GM13976 (cell line): ENCODE results near the gene CDH13.

Source experiments
- DNase-seq: peaks from one replicate; pipeline ENCODE4 v3.0.0; 2012; ENCODE audit warnings: low spot score
- CTCF ChIP-seq: IDR thresholded peaks from 2 replicates; pipeline ENCODE4 v1.5.1; 2012; ENCODE audit warnings: borderline replicate concordance, mild to moderate bottlenecking; ENCODE audit not compliant: insufficient read depth; ENCODE audit errors: extremely low read depth, missing control alignments, control extremely low read depth
- in situ Hi-C: fragments of 300-500 bp; cut with MboI; formaldehyde crosslinking; loops from one replicate; pipeline ENCODE4 v1.12.0; 2022; ENCODE audit warnings: low sequenced_read_pairs, mixed read lengths, inconsistent platforms; ENCODE audit not compliant: unreplicated experiment

CDH13 gene

GRCh38 chr16:83037102-83037501 lies 410.3 kb downstream of the CDH13 start:
- in situ Hi-C loops, result no loop called here
- no peak for DNase-seq
- no peak for TF ChIP-seq CTCF

GRCh38 chr16:83037884-83038283 lies 411.1 kb downstream of the CDH13 start:
- TF ChIP-seq CTCF, result no peak
- in situ Hi-C loops, result no loop called here
- no peak for DNase-seq

GRCh38 chr16:83040174-83040573 lies 413.4 kb downstream of the CDH13 start:
- in situ Hi-C loops, result no loop called here
- TF ChIP-seq CTCF, result no peak
- no peak for DNase-seq

- TF ChIP-seq CTCF, result no peak
- in situ Hi-C loops, result no loop called here
Measured at GRCh38 chr16:83044589-83044988, 417.8 kb downstream of the CDH13 start.

GRCh38 chr16:83045790-83046189 lies 419.0 kb downstream of the CDH13 start:
- TF ChIP-seq CTCF, result no peak
- in situ Hi-C loops, result no loop called here
- no peak for DNase-seq

More at GRCh38 chr16:83044589-83044988, 417.8 kb downstream of the CDH13 start:
- DNase-seq, result no peak

- in situ Hi-C loops, result no loop called here
- TF ChIP-seq CTCF, result no peak
- no peak for DNase-seq
Measured at GRCh38 chr16:83046664-83047063, 419.9 kb downstream of the CDH13 start.

- DNase-seq, result no peak
- in situ Hi-C loops, result no loop called here
- TF ChIP-seq CTCF, result no peak
Measured at GRCh38 chr16:83051451-83051850, 424.7 kb downstream of the CDH13 start.
